SK-N-DZ (cell line): ENCODE measurements around the gene POLR1C.
A peak's percentile ranks its signal among the peaks of the same experiment; 100 is the strongest.
"Not testable (repeated sequence)": the region's sequence is repeated elsewhere in the genome, so short reads cannot be mapped to it uniquely, and the experiment has no call there.

Experiments used
- DNase-seq: peaks from one replicate; pipeline ENCODE4 v3.0.0-alpha.2; 2015; ENCODE audit warnings: low spot score

POLR1C gene

DNA sequence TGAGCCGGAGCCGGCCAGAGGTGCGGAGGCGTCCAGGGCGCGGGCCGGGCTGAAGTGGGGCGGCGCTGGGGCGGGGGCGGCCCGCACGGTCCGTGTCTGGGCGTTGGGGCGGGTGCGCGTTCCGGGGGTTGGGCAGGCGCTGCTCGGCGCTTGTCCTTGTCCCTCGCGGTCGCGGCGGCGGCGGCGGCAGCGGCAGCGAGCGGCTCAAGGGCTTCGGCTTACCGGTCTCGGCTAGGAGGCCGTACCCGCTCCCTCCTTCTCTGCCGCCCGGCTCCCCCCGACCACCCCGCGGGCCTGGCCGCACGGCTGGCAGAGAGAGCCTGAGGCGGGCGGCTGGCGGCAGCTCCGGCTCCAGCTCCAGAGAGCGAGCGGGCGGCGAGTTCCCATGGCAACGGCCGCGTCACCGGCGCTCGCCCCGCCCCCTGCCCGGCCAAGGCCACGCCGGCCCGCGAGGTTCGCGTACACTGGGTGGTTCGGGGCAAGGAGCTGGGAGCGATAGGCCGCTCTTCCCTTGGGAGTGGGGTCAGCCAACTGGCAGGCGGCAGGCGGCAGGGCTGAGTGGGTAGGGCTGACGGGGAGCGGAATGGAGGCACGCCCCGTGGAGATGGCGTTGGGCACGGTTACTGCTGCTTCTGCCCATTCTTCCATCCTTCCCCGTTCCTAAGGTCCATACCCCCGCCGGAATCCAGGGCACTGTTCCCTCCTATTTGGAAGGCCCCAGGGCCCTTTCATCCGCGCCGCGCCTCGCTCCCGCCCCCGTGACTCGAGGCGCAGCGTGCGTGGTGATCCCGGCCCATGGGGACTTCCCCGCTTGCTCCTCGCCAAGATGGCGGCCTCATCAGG, 6.7 kb upstream of the POLR1C start, which contains the start of gene LRRC73:
Gene LRRC73 (minus strand): TSS at position 363 of the 843 bp plus-strand sequence. CDS start 561 bp downstream, outside the sequence.
- peak; percentile 72 for DNase-seq

DNA sequence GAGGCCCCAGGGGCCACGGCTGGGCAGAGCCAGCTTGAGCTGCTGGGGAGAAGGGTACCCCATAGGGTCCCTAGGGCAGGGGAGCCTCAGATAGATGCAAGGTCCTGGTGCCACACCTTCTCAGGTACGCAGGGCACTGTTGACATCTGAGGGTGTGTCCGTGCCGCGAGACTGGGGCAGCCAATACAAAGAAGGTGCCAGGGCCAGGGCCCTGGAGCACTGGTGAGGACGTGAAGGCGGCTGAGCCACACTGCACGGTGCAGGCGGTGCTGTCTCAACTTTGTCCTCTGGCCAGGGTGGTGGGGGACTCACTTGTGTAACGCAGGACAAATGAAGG, 6.1 kb upstream of the POLR1C start:
- DNase-seq = no peak

DNA sequence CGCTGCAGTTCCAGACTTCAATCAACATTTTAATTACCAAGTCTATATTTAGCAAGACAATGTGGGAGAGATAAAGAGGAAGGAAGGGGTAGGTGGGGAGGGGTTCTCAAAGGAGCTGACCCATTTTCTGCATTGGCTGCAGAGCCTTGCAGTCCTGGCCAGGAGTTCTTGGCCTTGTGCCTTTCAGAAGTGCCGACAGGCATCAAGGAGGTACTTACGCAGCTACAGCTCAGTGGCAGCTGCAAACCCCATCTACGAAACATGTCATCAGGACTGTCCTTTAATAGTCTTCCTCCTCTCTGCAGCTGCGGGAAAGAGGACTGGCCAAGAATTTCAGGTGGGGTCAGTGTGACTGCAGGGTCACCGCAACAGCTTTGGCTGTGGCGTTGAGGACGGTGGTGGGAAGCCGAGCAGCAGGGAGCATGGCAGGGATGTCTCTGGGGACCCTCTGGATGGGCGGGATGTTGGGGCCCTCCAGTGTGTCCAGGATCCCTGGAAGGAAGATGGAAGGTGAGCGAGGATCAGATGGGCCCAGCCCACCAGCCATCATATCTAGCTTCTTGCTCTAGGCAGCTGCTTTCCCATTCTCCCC, 5.0 kb upstream of the POLR1C start:
- no peak for DNase-seq

DNA sequence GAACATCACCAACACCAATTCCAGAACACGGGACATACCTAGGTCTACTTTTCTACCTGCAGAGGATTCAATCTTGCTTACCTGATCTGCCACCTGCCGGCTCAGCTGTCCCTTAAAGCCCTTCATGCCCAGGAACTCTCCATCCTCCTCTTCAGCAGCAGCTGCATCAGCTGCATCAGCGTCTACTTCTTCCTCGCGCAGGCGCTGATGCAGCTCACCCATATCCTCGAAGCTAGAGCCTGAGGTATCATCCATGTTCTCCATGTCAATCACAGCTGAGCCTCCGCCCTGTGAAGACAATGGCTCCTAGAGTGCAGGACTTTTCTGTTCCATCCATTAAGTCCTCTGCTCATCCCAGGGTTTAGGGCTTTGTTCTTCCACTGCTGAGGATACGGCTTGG, 1.1 kb upstream of the POLR1C start:
- DNase-seq = no peak

DNA sequence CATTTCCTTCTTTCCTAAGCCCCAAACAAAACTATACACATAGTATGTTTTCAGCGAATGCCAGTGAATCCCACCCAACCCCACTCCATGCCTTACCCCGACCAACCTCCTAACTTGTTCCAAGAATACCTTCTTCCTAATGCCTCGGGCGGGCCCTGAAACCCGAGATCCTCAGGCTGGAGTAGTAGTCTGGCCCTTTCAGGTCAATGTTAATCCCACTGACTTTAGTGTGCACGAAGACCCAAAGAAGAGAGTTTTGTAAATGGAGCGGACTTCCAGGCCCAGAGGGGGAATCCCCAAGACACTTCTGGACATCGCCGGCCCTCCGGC, 557 bp upstream of the POLR1C start:
- DNase-seq = no peak

DNA sequence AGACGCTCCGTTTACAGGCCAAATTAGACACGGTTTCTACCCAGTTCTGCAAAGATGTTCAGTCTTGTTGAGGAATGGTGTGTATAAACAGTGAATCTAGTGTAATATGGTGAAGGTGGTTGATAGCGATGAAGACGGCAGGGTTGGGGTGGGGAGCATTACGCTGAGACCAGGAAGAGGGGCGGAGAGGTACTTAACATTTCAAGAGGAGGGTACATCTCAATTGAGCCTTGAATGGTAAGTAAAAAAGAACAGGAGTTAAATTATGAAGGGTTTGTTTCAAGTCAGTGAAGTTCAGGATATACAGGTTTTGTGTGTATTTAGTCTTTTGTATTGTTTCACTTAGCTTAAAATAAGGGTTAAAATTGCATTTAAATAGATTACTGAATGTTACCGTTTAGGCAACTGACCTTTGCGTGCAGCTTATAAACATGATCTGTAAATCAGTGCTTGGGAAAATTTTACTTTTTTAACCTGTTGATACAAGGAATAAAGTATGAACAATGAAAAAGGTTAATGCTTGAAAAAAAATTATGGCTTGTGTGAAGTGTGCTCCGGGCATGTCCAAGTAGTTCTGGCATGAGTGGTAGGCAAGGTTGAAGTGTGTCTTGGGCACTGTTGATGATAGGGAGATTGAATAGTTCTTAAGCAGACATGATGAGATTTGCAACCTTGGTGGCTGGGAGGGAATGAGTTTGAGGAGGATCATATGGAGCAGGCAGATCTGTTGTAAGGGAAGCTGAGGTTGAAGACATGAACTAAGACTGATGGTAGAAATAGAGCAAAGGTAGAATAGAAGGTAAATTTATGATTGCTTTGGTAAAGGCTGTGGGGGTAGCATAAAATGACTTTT, 842 bp downstream of the POLR1C start:
- DNase-seq = no peak

DNA sequence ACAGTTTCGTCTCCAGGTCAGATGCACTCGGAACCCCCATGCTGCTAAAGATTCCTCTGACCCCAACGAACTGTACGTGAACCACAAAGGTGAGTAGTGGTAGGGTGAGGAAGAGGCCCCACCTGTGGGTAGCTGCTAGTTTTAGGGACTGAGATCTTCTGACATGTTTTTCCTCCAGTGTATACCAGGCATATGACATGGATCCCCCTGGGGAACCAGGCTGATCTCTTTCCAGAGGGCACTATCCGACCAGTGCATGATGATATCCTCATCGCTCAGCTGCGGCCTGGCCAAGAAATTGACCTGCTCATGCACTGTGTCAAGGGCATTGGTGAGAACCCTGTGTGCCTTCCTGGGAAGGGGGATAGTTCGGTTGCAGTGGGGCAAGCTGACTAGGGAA, 3.2 kb downstream of the POLR1C start:
- no peak for DNase-seq

DNA sequence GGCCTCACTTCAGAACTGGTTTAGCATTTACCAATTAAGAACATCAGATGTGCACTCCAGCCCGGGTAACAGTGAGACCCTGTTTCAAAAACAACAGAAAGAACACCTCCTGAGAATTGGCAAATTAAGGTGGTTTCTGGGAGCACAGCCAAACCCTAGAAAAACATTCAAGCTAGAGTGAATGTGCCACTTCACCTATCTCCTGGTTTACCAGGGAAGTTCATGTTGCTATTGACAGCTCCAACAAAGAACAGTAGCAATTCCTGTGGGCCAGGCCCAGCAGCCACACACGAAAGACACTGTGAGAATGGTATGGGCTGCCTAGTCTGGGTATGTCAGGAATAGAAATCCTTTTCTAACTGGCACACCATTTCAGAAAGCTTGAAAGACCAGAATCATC, 4.9 kb downstream of the POLR1C start:
- no peak for DNase-seq

DNA sequence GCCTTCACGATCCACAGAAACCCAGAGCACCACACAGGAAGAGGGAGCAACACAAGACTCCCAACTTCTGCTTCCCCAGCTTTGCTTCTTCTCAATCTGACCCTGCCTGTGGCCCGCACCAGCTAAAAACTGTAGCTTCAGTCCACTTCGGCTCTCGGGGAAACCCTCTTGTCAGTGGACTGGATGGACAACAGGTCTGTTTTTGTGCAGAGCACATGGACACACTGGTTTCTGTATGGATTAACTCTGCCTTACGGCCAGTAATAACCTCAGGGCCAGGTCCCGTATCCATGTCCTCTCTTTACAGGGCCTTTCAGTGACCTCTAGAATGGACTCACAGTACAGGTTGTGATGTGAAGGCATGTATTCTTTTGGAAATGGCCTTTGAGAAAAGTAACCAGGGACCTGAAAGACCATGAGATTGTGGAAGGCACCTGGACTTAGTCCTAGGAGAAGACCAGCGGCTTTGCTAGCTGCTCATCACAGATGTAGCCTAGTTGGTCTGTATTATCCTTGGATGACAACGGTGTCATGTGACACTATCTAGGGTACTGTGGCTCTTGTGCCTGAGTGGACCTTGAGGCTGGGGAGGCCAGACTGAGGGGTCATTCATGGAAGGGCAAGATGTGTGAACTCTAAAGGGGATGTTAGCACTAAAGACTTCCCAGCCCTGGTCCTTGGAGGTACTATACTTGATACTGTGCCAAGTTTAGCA, 5.8 kb downstream of the POLR1C start:
- no peak for DNase-seq

DNA sequence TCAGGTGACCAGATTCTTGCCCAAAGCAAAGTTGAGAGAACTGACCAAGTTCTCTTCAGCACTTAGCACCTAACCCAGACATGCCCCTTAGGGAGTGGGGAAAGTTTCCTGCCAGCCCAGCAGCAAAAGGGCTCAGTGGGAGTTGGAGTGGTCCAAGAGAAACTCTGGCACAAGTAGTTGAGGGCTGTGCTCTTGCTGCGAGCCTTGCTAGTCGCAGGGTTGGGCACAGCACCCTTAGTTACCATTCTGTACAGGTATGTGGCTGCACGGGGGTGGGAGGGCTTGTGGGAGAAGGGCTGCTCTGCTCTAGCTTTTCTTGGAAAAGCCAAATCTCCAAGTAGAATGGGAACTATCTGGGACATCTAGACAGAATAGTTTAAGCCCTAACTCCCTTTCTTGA, 6.4 kb downstream of the POLR1C start:
- no peak for DNase-seq

DNA sequence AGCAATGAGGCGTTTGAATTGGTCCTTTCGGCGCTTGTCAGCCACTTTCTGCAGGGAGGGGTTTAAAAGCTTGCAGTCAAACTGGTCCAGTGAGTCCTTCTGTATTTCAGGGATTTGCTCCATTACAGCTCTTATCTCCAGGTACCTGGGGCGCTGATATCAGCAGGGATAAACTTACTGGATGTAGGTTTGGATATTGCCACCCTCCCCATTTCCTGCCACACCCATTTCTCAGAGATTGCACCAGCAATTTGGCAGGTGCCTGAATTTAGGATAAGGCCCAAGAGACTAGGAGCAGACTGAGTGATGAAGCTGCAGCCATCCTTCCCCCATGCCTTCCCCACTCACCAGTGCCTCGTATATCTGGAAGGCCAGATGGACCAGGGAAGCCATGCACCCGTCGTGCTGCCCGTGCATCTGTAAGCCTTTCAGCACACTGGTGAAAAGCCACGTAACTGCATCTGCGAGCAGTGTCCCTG, 7.6 kb downstream of the POLR1C start:
- DNase-seq = no peak

DNA sequence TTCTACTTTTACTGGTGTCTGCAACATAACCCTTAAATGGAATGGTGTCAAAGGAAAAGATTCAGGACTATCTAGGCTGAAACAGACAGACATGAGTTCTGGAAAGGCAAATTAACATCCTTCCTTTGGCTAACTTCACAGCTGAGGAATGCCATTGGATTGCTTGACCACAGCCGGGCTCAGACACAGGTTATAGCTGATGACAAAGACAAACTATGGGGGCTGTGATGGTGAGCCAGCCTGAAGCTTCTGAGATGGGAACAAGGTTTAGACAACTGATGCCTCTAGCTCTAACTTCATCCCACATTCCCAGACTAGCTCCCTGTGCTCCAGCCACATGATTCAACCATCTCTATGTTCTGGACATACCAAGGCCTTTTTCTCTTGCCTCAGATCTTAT, 15.3 kb downstream of the POLR1C start:
- no peak for DNase-seq

DNA sequence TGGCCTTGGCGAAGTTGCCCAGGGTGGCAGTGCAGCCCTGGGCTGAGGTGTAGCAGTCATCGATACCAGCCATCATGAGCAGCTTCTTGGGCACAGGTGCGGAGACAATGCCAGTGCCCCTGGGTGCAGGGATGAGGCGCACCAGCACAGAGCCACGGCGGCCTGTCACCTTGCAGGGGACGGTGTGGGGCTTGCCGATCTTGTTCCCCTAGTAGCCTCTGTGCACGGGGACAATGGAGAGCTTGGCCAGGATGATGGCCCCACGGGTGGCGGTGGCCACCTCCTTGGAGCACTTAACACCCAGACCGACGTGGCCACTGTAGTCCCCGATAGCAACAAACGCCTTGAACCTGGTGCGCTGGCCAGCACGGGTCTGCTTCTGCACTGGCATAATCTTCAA, 22.1 kb downstream of the POLR1C start:
- not testable (repeated sequence) for DNase-seq

DNA sequence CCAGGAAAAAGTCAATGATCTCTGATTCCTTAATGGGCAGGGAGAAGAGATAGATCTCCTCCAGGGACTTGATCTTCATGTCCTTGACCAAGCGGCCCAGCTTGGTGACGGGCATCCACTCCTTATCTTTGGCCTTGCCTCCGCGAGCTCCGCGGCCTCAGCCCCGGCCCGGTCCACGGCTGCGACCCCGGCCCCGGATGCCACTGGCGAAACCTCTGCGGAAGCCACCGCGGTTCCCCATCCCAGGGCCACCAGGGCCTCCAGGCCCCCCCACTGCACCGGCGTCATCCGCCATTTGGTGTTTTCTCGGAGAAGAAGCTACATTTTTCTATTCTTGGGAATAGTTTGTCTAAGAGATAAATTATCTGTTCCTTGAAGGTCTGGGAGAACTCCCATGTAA, 22.5 kb downstream of the POLR1C start:
- DNase-seq = not testable (repeated sequence)

DNA sequence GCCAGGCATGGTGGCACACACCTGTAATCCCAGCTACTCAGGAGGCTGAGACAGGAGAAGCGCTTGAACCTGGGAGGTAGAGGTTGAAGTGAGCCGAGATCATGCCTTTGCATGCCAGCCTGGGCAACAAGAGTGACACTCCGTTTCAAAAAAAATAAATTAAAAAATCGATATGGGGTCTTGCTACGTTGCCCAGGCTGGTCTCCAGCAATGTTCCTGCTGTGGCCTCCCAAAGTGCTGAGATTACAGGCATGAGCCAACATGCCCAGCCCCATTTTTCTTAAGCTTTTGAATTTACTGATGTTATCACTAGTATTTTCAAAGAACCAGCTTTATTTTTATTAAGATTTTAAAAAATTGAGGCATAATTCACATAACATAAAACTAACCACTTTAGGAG, 23.6 kb downstream of the POLR1C start:
- no peak for DNase-seq

DNA sequence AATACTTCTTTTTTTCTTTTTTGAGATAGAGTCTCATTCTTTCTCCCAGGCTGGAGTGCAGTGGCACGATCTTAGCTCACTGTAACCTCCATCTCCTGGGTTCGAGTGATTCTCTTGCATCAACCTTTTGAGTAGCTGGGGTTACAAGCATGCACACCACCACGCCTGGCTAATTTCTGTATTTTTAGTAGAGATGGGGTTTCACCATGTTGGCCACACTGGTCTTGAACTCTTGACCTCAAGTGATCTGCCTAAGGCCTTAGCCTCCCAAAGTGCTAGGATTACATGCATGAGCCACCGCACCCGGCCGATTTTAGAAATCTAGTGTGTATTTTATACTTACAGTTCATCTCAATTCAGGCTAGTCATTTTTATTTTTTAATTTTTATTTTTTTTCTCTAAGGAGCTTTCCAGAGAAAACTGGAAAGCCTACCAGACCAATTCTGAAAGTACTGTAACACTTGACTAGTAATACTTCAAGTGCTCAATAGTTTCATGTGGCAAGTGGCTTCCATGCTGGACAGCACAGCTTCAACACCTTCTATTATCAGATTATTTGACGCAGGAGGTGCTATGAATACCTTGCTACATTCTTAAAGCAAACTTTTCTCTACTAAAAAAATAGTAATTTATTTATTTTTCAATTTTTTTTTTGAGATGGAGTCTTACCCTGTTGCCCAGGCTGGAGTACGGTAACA, 25.0 kb downstream of the POLR1C start:
- DNase-seq = no peak

DNA sequence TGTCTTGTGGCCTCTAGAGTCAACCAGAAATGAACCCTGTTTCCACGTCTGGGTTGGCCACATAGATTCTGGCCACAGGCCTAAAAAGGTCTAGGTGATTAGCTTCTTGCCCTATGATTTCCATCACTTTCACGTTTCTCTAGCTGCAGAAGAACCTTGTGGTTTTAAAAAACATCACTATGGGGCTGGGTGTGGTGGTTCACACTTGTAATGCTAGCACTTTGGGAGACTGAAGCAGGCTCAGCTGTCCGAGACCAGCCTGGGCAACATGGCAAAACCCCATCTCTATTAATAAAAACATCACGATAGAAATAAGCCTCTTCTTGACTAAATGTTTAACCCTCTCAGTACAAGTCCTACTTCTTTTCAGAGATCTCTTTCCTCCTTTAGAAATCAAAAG, 27.6 kb downstream of the POLR1C start:
- DNase-seq = no peak

DNA sequence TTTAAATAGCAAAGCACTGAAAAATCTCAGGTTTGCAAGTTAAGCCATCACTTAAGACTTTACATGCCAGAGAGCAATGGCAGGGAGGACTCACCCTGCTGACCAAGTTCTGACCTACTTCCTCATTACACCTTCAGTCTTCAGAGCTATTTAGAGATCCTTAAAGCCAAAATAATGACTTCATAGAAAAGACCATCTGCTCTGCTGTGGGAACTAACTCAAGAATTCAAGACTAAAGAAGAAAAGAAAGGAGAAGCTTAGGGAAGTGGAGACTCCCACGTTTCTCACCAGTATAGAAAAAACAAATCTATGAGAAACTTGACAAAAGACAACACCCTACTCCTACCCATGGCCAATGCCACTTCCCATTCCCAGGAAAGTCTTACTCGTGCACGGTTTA, 30.3 kb downstream of the POLR1C start:
- DNase-seq = no peak

DNA sequence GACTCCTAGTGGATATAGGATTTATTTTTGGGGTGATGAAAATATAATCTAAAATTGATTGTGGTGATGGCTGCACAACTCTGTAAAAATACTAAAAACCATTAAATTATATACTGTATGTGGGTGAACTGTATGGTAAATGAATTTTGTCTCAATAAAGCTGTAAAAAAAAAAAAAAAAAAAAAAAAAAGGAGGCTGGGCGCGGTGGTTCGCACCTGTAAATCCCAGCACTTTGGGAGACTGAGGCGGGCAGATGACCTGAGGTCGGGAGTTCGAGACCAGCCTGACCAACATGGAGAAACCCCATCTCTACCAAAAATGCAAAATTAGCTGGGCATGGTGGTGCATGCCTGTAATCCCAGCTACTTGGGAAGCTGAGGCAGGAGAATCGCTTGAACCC, 40.7 kb downstream of the POLR1C start:
- not testable (repeated sequence) for DNase-seq

DNA sequence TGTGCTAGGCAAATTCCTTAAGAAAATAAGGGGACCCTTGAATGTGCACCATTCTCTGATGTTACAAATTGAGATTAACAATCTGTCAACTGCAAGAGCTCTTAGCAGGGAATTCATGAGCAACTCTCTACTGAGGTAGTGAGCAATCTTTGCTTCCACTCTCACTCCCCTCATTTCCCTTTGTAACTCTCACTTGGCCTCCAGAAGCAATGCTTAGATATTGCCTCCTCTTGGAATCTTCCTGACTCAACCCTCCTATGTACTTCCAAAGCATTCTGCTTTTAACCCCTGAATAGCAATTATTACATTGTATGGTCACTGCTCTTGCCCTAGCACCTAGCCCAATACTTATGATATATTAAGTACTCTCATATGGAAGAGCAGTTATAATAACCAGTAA, 42.4 kb downstream of the POLR1C start:
- no peak for DNase-seq

DNA sequence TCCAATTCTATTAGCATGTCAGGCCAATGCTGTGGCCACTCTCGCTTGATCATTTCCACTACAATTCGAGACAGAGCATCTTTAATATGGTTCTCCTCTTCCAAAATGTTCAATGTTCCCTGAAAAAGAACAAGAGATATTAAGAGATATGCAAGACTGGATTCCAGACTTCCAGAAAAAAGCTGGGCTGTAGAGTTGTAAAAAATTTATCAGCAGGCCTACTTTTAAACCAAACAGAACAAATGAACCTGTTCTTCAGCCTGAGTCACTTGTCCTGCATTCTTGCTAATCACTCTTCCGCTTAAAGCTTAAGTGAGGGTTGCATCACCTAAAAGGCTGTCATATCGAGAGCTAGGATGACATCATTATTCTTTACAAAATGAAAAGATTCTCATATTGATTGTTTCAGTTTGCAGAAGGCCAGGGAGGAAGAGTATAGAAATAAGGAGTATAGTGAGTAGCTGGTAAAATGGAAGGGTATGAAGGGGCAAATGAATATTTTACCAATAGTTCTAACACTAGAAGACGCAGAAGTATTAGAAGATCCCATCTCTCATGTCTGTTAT, 54.1 kb downstream of the POLR1C start:
- no peak for DNase-seq
